GM19238 (cell line): ENCODE measurements around the gene RASGRP4.
"Not testable (repeated sequence)": the region's sequence is repeated elsewhere in the genome, so short reads cannot be mapped to it uniquely, and the experiment has no call there.

ENCODE experiments used
- DNase-seq: peaks from one replicate; pipeline ENCODE4 v3.0.0; 2011; ENCODE audit warnings: low spot score; ENCODE audit not compliant: insufficient read length

RASGRP4 gene

DNA sequence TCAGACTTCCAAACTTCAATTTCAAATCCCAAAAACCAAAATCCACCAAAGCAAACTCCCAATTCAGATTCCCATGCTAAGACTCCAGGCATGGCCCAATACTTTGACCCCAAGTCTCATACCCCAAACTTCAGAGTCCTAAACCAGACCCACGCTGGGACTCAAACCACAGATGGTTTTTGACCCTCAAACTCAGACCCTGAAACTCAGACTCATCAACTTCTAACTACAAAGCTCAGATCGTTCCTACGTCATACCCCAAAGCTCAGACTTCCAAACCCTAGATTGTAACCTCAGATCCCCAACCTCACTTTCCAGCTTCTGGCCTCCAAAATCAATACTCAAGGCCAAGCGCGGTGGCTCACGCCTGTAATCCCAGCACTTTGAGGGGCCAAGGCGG is 19.3 kb upstream of the RASGRP4 start:
- DNase-seq, result no peak

- no peak for DNase-seq
Measured at GRCh38 chr19:38444026-38444425, 18.0 kb upstream of the RASGRP4 start.

GRCh38 chr19:38443458-38443999 is 17.5 kb upstream of the RASGRP4 start:
- no peak for DNase-seq

- DNase-seq, result no peak
Measured at GRCh38 chr19:38442736-38443135, 16.7 kb upstream of the RASGRP4 start.

DNA sequence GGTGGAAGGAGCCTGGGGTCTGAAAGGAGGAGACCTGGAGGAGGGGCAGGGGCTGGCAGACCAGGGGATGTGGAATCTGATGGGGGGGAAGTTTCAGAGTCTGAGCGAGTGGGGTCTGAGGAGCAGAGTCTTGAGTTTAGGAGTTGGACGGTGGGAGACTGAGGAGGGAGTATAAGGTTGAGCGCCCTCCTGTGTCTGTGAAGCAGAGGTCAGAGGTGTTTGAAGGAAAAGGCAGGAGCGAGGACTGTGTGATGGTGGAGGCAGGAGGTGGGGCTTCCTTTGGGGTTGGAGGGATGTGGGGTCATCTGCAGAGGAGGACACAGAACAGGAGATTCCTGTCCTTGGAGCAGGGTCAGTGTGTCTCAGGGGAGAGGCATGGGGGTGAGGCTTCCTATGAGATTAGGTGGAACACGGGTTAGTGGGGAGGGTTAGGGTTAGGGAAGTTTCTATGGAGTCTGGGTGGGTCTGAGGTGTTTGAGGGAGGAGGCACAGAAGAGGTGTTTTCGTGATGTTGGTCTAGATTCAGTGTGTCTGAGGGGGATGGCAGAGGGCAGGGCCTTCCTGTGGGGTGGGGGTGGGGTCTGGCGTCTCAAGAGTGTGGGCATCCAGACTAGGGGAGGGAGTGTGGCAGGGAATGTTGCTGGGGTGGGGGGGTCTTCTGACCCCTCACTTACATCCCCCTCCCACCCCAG is 15.8 kb upstream of the RASGRP4 start:
- no peak for DNase-seq

DNA sequence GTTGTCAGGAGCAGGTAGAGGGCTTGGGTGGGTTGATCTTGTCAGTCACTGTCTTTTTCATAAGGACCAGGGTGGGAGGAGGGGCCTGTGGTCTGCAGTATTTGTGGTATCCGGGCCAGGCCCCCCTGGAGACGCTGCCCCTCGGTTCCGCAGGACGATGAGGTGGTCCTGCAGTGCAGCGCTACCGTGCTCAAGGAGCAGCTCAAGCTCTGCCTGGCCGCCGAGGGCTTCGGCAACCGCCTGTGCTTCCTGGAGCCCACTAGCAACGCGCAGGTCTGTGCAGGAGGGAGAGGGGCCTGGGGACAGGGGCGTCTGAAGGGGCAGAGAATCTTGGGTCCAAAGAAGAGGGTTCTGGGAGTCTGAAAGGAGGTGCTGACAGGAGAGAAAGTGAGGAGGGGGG is 14.6 kb upstream of the RASGRP4 start:
- no peak for DNase-seq

DNA sequence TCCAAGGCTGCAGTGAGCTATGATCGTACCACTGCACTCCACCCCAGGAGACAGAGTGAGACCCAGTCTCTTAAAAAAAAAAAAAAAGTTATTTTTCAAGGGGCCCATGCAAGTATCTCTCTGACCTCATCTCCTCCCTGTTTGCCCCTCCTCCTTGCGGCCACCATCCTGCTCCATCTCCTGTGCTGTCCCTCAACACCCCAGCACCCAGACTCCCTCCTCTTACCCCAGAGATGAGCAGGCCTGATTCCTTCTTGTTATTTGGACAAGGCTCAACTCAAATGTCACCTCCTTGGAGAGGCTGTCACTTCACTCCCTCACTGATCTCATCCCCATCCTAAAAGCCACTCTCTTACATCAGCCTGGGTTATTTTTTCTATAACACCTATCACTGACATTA is 11.9 kb upstream of the RASGRP4 start:
- no peak for DNase-seq

GRCh38 chr19:38437295-38437694 is 11.3 kb upstream of the RASGRP4 start:
- no peak for DNase-seq

DNA sequence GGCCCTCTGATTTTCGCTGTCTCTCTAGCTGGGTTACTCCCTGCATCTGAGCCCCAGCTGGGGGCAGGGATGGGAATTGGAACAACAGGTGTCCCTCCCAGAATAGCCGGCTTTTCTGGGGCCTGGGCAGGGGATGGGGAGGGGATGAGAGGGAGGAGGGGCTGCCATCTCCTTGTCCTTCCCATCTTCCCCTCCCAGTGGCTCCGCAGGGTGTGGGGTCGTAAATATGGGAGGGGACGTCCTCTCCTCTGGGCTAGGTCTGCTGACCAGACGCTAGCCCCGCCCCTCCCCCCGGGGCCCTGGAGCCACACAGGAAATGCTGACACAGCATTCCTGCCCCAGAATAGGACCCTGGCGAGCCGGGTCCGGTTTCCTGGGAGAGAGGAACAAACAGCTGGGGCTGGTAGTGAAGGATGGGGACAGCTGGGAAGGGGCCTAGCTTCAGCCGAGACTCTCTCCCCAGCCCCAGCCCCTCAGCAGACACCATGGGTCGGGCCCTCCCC is 8.6 kb upstream of the RASGRP4 start:
- no peak for DNase-seq

DNA sequence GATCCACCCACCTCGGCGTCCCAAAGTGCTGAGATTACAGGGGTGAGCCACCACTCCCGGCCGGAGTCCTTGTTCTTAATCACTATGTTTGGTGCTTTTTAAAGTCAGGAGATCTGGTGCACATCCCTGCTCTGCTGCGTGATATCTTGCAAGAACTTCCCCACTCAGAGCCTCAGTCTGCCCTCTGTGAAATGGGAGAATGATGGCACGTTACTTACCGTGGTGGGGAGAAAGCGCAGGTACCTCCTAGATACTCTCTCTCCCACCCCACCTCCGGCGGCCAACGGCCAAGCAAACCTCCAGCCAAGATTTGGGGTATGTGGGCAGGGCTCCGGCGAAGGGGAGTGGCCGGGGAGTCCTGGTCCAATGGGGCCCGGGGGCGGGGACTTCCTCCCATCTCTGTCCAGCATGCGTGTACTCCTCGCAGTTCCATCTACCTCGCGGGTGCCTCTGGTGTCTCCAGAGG is 7.3 kb upstream of the RASGRP4 start, which contains the start of gene RYR1:
TSS of gene RYR1 (plus strand) at position 424 of the 466 bp plus-strand sequence. CDS start 139 bp downstream, outside the sequence.
- DNase-seq, result peak; percentile 73

DNA sequence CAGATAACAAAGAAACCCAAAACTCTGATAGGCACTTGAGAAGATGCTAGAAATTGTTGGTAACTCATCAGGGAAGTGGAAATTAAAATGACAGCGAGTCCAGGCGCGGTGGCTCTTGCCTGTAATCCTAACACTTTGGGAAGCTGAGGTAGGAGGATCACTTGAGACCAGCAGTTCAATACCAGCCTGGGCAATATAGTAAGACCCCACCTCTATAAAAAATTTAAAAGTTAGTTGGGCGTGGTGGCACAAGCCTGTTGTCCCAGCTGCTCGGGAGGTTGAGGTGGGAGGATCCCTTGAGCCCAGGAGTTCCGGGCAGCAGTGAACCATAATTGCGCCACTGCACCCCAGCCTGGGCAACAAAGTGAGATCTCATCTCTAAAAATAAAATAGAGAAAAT is 4.9 kb upstream of the RASGRP4 start:
- no peak for DNase-seq

DNA sequence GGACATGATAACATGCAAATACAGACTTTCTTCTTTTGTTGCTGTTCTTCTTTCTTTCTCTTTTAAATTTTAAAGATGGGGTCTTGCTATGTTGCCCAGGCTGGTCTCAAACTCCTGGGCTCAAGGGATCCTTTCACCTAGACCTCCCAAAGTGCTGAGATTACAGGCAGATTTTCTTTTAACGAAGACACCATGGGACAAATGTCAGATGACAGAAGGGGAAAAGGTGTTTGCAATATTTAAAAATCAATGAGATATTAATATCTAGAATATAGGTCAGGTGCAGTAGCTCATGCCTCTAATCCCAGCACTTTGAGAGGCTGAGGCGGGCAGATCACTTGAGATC is 3.8 kb upstream of the RASGRP4 start:
- no peak for DNase-seq

GRCh38 chr19:38429055-38429810 is 3.2 kb upstream of the RASGRP4 start:
- DNase-seq, result no peak

- DNase-seq, result not testable (repeated sequence)
Measured at GRCh38 chr19:38427035-38427677, 1.1 kb upstream of the RASGRP4 start.

DNA sequence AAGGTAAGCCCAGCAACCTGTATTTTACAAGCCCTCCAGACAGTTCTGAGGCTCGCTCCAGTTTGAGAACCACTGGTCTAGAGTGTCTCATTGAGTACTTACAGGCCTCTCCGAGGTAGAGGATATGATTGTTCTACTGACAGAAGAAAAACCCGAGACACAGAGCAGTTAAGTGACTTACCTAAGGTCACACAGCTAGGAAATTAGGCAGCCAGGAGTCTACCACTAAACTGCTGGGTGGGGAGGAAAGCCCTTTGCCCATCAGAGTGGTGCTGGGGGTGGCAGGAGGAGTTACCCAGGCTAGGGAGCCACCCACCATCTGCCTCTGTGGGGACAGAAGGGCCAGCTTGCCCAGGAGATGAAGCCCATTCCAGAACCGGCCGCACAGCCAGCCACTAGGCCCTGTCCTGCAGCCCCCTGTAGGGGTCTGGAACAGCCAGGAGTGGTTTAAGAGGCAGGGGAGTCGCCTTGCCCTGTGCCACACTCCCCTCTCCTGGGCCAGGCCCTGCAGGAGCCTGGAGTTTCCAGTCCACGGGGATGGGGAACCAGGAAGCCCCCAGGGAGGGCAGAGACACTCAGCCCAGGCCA is 703 bp downstream of the RASGRP4 start:
- no peak for DNase-seq

DNA sequence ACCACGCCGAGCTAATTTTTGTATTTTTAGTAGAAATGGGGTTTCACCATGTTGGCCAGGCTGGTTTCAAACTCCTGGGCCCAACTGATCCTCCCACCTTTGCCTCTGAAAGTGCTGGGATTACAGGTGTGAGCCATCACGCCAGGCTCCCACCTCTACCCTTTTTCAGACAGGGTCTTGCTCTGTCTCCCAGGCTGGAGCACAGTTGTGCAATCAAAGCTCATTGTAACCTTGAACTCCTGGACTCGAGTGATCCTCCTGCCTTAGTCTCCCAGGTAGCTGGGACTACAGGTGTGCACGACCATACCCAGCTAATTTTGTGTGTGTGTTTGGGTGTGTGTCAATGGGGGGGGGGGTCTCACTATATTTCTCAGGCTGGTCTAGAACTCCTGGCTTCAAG is 1.7 kb downstream of the RASGRP4 start:
- DNase-seq, result no peak

DNA sequence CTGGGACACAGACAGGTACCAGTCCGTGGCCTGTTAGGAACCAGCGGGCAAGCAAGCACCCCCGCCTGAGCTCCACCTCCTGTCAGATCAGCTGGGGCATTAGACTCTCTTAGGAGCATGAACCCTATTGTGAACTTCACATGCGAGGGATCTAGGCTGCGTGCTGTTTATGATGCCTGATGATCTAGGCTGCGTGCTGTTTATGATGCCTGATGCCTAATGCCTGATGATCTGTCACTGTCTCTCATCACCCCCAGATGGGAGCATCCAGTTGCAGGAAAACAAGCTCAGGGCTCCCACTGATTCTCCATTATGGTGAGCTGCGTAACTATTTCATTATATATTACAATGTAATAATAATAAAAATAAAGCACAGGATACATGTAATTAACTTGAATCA is 3.6 kb downstream of the RASGRP4 start:
- DNase-seq, result no peak

- DNase-seq, result no peak
Measured at GRCh38 chr19:38421856-38422255, 4.2 kb downstream of the RASGRP4 start.

DNA sequence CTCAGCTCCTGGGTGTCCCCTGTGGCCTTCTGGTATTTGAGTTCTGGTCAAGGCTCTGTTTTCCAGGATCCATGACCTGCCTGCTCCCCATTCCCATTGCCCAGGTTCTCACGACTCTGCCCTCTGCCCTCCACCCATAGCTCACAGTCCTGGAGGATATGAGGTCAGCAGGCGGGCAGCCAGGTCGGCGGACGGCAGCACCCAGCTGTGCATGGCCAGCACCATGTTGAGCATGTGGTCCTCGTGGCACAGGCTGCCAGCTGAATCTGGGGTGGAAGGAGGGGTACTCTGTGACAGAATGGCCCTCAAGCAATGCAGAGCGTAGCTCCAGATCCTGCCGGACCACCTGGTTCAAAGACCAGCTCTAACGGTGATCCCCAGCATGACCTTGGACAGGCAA is 5.1 kb downstream of the RASGRP4 start:
- no peak for DNase-seq

- peak; percentile 52 for DNase-seq
Measured at GRCh38 chr19:38417544-38418506, 8.2 kb downstream of the RASGRP4 start.
